Fibroblast of lung (primary cell): ENCODE data around the gene MROH7. TPM values are rescaled to one million over a fixed set of nuclear protein-coding genes. Genes with fewer than 3 reads are reported as not detected.

Source experiments
- DNase-seq, 2 donors: peaks; one replicate each; pipeline versions ENCODE4 v3.0.0 to v3.0.0-alpha.2; 2010; ENCODE audit warnings: low read depth in 2 of 2
- H2AFZ ChIP-seq: 2 replicates; pipeline ENCODE4 v1.5.1; 2012; ENCODE audit warnings: low read length, control low read depth, inconsistent platforms
- H3K27ac ChIP-seq: 2 replicates; pipeline ENCODE4 v1.5.1; 2011; ENCODE audit warnings: low read length, control low read depth; ENCODE audit not compliant: insufficient read depth
- H3K27me3 ChIP-seq: 2 replicates; pipeline ENCODE4 v1.5.1; 2011; ENCODE audit warnings: mild to moderate bottlenecking, low read length; ENCODE audit not compliant: control insufficient read depth, insufficient read depth
- H3K36me3 ChIP-seq: 2 replicates; pipeline ENCODE4 v1.5.1; 2011; ENCODE audit warnings: low read length; ENCODE audit not compliant: control insufficient read depth, insufficient read depth
- H3K4me1 ChIP-seq: 2 replicates; pipeline ENCODE4 v1.5.1; 2011; ENCODE audit warnings: low read length; ENCODE audit not compliant: control insufficient read depth, insufficient read depth; ENCODE audit errors: extremely low read depth
- H3K4me2 ChIP-seq: 2 replicates; pipeline ENCODE4 v1.5.1; 2011; ENCODE audit warnings: low read length, control low read depth; ENCODE audit not compliant: insufficient read depth; ENCODE audit errors: extremely low read depth
- H3K4me3 ChIP-seq, 4 experiments: fragments of 200-600 bp in 1 of 4; sonication (generic) in 1 of 4; replicated peaks in 1 of 4; 2 replicates each; pipeline ENCODE4 v1.5.1; 2011 to 2016; ENCODE audit warnings: low read length in 4 of 4, low read depth in 3 of 4, mild to moderate bottlenecking in 3 of 4, control low read depth in 2 of 4, inconsistent platforms in 1 of 4, mixed read lengths in 1 of 4; ENCODE audit not compliant: insufficient read depth in 1 of 4; ENCODE audit errors: control extremely low read depth in 1 of 4
- H3K79me2 ChIP-seq: 2 replicates; pipeline ENCODE4 v1.5.1; 2012; ENCODE audit warnings: mild to moderate bottlenecking, low read length, inconsistent platforms; ENCODE audit not compliant: control insufficient read depth, insufficient read depth
- H3K9ac ChIP-seq: 2 replicates; pipeline ENCODE4 v1.5.1; 2011; ENCODE audit warnings: mild to moderate bottlenecking, low read length, control low read depth; ENCODE audit not compliant: insufficient read depth
- H3K9me3 ChIP-seq: 2 replicates; pipeline ENCODE4 v1.5.1; 2012; ENCODE audit warnings: low read depth, low read length; ENCODE audit not compliant: control insufficient read depth, insufficient read depth
- H4K20me1 ChIP-seq: 2 replicates; pipeline ENCODE4 v1.5.1; 2011; ENCODE audit warnings: low read length; ENCODE audit not compliant: control insufficient read depth, insufficient read depth; ENCODE audit errors: extremely low read depth
- CTCF ChIP-seq, 2 donors: IDR thresholded peaks in 1 of 2; conservative IDR thresholded peaks in 1 of 2; 1 replicate in 1 of 2; 2 replicates in 1 of 2; pipeline ENCODE4 v1.5.1; 2011 to 2012; ENCODE audit warnings: low read length in 2 of 2, control low read depth in 1 of 2, inconsistent platforms in 1 of 2, low read depth in 1 of 2, mild to moderate bottlenecking in 1 of 2
- EZH2 ChIP-seq: IDR thresholded peaks from 2 replicates; pipeline ENCODE4 v1.5.1; 2012; ENCODE audit warnings: low read length, control low read depth, mild to moderate bottlenecking; ENCODE audit errors: missing control alignments
- polyA plus RNA-seq, 2 donors: library from polyadenylated mRNA; depleted of rRNA in 1 of 2; stranded (reverse) in 1 of 2; unstranded in 1 of 2; fragments of >200 nt; gene quantifications; 2 replicates each; pipeline ENCODE4 v1.2.1, GENCODE V29; 2011 to 2012; ENCODE audit warnings: missing spikeins in 1 of 2
- total RNA-seq: library from RNA; depleted of rRNA; stranded (reverse); fragments of >200 nt; gene quantifications from 2 replicates; pipeline ENCODE4 v1.2.1, GENCODE V29; 2014

The MROH7 gene
- total and polyA plus RNA-seq, 2 donors (not counting 1 experiment from before 2014, with no cell fraction given) = 0.01 to 0.33 TPM

DNA sequence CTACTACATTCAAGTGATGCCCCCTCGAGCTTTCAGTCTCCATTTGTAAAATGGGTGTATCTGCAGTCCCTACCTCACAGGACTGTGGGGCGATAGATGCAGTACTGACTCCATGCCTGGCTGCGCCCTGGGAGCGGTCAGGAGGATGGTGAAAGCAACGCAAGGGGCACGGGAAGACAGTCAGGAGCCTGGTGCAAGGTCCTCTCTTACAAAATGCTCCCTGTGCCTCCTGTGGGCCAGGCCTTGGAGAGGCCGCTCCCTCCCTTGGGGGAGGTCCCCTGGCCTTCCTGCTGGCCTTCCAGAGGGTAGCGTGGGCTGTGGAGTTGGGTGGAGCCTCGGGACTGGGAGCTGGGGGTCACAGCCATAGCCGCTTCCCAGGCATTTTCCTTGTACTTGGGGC lies 39.9 kb upstream of the MROH7 start:
- no peak for DNase-seq
- Histone ChIP-seq H3K27ac (no peak overlapping the region), H3K9me3 (no peaks in the 10 kb centered on the region), H3K79me2 (no peaks in the 10 kb centered on the region), H3K4me2 (no peak overlapping the region), H3K27me3 (no peaks in the 10 kb centered on the region), H3K36me3 (no peaks in the 10 kb centered on the region), H3K9ac (no peak overlapping the region), H3K4me3 (no peak overlapping the region), H2AFZ (no peak overlapping the region), H3K4me1 (no peaks in the 10 kb centered on the region), H4K20me1 (no peaks in the 10 kb centered on the region)
- no peak for TF ChIP-seq CTCF (conservative IDR thresholded peaks at IDR 0.05 in 1 of 2, IDR thresholded peaks at IDR 0.05 in 1 of 2; ENCODE audit: low read depth in 1 of 2, low read length in 2 of 2)
- no peak for TF ChIP-seq EZH2

GRCh38 chr1:54602554-54602953 lies 39.0 kb upstream of the MROH7 start:
- Histone ChIP-seq H3K4me1 (no peaks in the 10 kb centered on the region), H3K79me2 (no peaks in the 10 kb centered on the region), H3K9ac (no peak overlapping the region), H3K36me3 (no peaks in the 10 kb centered on the region), H3K4me3 (no peak overlapping the region), H2AFZ (no peak overlapping the region), H3K9me3 (no peaks in the 10 kb centered on the region), H3K27ac (no peak overlapping the region), H3K4me2 (no peak overlapping the region), H3K27me3 (no peaks in the 10 kb centered on the region), H4K20me1 (no peaks in the 10 kb centered on the region)
- TF ChIP-seq CTCF (conservative IDR thresholded peaks at IDR 0.05 in 1 of 2, IDR thresholded peaks at IDR 0.05 in 1 of 2; ENCODE audit: low read depth in 1 of 2, low read length in 2 of 2) = no peak
- no peak for TF ChIP-seq EZH2
- DNase-seq = no peak

DNA sequence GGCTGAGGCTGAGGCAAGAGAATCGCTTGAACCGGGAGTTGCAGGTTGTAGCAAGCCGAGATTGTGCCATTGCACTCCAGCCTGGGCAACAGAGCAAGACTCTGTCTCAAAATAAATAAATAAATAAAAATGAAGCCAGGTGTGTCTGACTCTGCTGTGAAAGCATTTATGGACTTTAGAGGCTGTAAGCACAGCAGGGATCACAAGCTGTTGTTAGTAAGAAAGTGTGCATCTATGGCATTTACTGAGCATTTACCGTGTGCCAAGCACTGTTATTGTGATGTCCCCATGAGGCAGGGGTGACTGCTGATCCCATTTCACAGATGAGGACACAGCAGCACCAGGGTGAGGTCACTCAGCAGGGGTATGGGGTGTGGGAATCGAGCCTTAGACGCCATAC lies 38.3 kb upstream of the MROH7 start:
- Histone ChIP-seq H4K20me1 (no peaks in the 10 kb centered on the region), H3K4me1 (no peaks in the 10 kb centered on the region), H3K27ac (no peak overlapping the region), H3K9ac (no peak overlapping the region), H3K36me3 (no peaks in the 10 kb centered on the region), H3K79me2 (no peaks in the 10 kb centered on the region), H3K4me2 (no peak overlapping the region), H3K4me3 (no peak overlapping the region), H3K27me3 (no peaks in the 10 kb centered on the region), H2AFZ (no peak overlapping the region), H3K9me3 (no peaks in the 10 kb centered on the region)
- no peak for TF ChIP-seq EZH2
- TF ChIP-seq CTCF (conservative IDR thresholded peaks at IDR 0.05 in 1 of 2, IDR thresholded peaks at IDR 0.05 in 1 of 2; ENCODE audit: low read depth in 1 of 2, low read length in 2 of 2) = no peak
- DNase-seq = no peak
